GM23248 (cell line): ENCODE measurements around the gene GRID2.
"Not testable (repeated sequence)": the region's sequence is repeated elsewhere in the genome, so short reads cannot be mapped to it uniquely, and the experiment has no call there.

ENCODE experiments used
- EZH2 ChIP-seq: fragments of 200-600 bp; sonication (generic); IDR thresholded peaks from 2 replicates; pipeline ENCODE4 v1.6.1; 2018; ENCODE audit warnings: antibody characterized with exemption, mild to moderate bottlenecking; ENCODE audit not compliant: insufficient read depth, poor library complexity, severe bottlenecking
- EZH2phosphoT487 ChIP-seq: fragments of 200-600 bp; sonication (generic); IDR thresholded peaks from 2 replicates; pipeline ENCODE4 v1.6.1; 2018; ENCODE audit warnings: antibody characterized with exemption, moderate library complexity, mild to moderate bottlenecking, low read depth; ENCODE audit not compliant: insufficient read depth

- TF ChIP-seq EZH2, EZH2phosphoT487: not testable (repeated sequence)
These were observed 144.4 kb downstream of the GRID2 start for GRCh38 chr4:92448176-92448575.
